Measurements from ENCODE around the gene APOO.
"Not testable (repeated sequence)": the region's sequence is repeated elsewhere in the genome, so short reads cannot be mapped to it uniquely, and the experiment has no call there.

- not testable (repeated sequence) for TF ChIP-seq CTCF (IDR thresholded peaks at IDR 0.05); ZFX (IDR thresholded peaks at IDR 0.05; ENCODE audit: borderline replicate concordance)
Observed at GRCh38 chrX:23896539-23896938, 11.2 kb downstream of the APOO start.
